Measurements from ENCODE around the gene PTRHD1. TPM values are rescaled to one million over a fixed set of nuclear protein-coding genes. Genes with fewer than 3 reads are reported as not detected.

The PTRHD1 gene
- total RNA-seq, 2 donors from 2014 or later, result 37.2 to 38.2 TPM

DNA sequence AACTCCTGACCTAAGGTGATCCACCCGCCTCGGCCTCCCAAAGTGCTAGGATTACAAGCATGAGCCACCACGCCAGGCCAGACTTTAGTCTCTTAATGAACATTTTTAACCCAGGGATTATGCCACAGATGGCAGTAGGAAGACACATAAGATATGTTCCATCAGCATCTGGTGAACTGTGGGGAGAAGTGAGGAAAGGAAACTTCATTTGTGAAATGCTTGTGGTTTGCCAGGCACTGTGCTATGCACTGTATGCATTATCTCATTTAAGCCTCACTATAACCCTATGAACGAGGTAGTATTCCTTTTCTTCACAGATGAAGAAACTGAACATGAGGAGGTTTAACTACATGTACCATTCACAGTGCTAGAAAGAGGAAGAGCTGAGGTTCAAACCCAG lies 29.3 kb downstream of the PTRHD1 start:
- Histone ChIP-seq H3K9ac (ENCODE audit: extremely low read depth, low read length, poor library complexity, severe bottlenecking) (no peak overlapping the region), H3K27ac (ENCODE audit: low read depth, low read length) (no peak overlapping the region), H3K36me3 (ENCODE audit: control insufficient read depth, insufficient read depth, low read length) (peaks cover 24% of the 10 kb centered on the region), H3K9me3 (ENCODE audit: control insufficient read depth, low read length) (no peaks in the 10 kb centered on the region), H3K27me3 (ENCODE audit: control insufficient read depth, insufficient read depth, low read length, poor library complexity, severe bottlenecking) (no peaks in the 10 kb centered on the region), H3K4me3 (ENCODE audit: low read length) (no peak overlapping the region), H3K4me1 (ENCODE audit: control insufficient read depth, insufficient read depth, low read length) (peaks cover 6% of the 10 kb centered on the region)
- WGBS, 2 experiments (ENCODE audit: insufficient coverage in 1 of 2, insufficient read length in 1 of 2), result 95 to 96% methylated on average over 4 of the region's 4 CpGs
- Mint-ChIP-seq H3K27ac (no peak overlapping the region), H3K36me3 (ENCODE audit: low read depth) (peaks cover 30% of the 10 kb centered on the region), H3K27me3 (ENCODE audit: insufficient read depth) (no peaks in the 10 kb centered on the region), H3K4me1 (peaks cover 4% of the 10 kb centered on the region), H3K9me3 (no peaks in the 10 kb centered on the region), H3K4me3 (no peak overlapping the region)
- no peak for DNase-seq
- TF ChIP-seq, protein P1, sequence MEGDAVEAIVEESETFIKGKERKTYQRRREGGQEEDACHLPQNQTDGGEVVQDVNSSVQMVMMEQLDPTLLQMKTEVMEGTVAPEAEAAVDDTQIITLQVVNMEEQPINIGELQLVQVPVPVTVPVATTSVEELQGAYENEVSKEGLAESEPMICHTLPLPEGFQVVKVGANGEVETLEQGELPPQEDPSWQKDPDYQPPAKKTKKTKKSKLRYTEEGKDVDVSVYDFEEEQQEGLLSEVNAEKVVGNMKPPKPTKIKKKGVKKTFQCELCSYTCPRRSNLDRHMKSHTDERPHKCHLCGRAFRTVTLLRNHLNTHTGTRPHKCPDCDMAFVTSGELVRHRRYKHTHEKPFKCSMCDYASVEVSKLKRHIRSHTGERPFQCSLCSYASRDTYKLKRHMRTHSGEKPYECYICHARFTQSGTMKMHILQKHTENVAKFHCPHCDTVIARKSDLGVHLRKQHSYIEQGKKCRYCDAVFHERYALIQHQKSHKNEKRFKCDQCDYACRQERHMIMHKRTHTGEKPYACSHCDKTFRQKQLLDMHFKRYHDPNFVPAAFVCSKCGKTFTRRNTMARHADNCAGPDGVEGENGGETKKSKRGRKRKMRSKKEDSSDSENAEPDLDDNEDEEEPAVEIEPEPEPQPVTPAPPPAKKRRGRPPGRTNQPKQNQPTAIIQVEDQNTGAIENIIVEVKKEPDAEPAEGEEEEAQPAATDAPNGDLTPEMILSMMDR (conservative IDR thresholded peaks at IDR 0.05), result no peak

DNA sequence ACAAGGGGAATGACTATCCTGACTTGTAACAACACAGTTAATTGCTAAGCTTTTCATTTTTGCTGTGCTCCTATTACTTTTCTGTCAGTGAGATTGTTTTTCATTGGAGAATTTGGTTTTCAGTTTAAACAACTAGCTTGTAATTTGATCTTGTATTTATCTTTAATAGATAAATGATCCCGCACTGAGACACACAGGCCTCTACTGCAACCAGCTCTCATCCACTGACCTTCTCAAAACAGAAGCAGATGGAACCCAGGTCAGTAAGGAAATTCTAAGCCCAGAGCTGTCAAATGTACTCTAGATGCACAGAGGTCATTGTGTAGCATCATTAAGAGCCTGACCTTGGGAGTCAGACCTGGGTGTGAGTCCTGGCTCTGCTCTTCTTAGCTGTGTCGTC lies 30.7 kb downstream of the PTRHD1 start:
- no peak for DNase-seq
- Histone ChIP-seq H3K4me1 (ENCODE audit: control insufficient read depth, insufficient read depth, low read length) (peaks cover 6% of the 10 kb centered on the region), H3K27ac (ENCODE audit: low read depth, low read length) (no peak overlapping the region), H3K27me3 (ENCODE audit: control insufficient read depth, insufficient read depth, low read length, poor library complexity, severe bottlenecking) (no peaks in the 10 kb centered on the region), H3K9me3 (ENCODE audit: control insufficient read depth, low read length) (no peaks in the 10 kb centered on the region), H3K9ac (ENCODE audit: extremely low read depth, low read length, poor library complexity, severe bottlenecking) (no peak overlapping the region), H3K4me3 (ENCODE audit: low read length) (no peak overlapping the region), H3K36me3 (ENCODE audit: control insufficient read depth, insufficient read depth, low read length) (peaks cover 20% of the 10 kb centered on the region)
- peaks cover 4% of the 10 kb centered on the region for H3K4me1 Mint-ChIP-seq
- TF ChIP-seq, protein P1 (conservative IDR thresholded peaks at IDR 0.05), result no peak
- 82 to 96% methylated on average over 2 of the region's 2 CpGs for WGBS, 2 experiments (ENCODE audit: insufficient coverage in 1 of 2, insufficient read length in 1 of 2)
- no peaks in the 10 kb centered on the region for H3K27me3 Mint-ChIP-seq (ENCODE audit: insufficient read depth)
- no peak overlapping the region for H3K27ac Mint-ChIP-seq
- no peaks in the 10 kb centered on the region for H3K9me3 Mint-ChIP-seq
- peaks cover 35% of the 10 kb centered on the region for H3K36me3 Mint-ChIP-seq (ENCODE audit: low read depth)
- H3K4me3 Mint-ChIP-seq, result no peak overlapping the region

DNA sequence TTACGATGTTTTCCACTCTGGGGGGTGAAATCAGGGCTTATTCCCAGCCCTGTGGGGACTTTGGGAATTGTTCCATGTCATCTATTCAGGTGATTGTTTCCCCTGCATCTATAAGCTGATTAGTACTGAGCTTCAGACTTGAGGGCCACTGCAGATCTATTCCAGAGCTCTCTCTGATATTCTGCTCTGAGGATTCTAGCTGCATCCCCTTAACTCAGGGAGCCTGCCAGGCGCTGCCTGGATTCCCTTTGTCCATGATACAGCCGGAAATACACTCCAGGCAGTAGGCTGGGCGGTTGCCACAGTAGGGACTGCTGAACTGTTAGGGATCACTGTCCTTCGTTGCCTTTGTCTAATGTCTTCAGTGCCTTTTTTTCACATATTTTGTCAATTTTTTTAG lies 31.3 kb downstream of the PTRHD1 start:
- peaks cover 20% of the 10 kb centered on the region for H3K36me3 ChIP-seq (ENCODE audit: control insufficient read depth, insufficient read depth, low read length)
- H3K9me3 ChIP-seq (ENCODE audit: control insufficient read depth, low read length), result no peaks in the 10 kb centered on the region
- no peak for DNase-seq
- no peaks in the 10 kb centered on the region for H3K9me3 Mint-ChIP-seq
- no peaks in the 10 kb centered on the region for H3K27me3 Mint-ChIP-seq (ENCODE audit: insufficient read depth)
- peaks cover 4% of the 10 kb centered on the region for H3K4me1 Mint-ChIP-seq
- WGBS, 2 experiments (ENCODE audit: insufficient coverage in 1 of 2, insufficient read length in 1 of 2), result 96% methylated on average over 4 to 5 of the region's 5 CpGs
- H3K4me3 ChIP-seq (ENCODE audit: low read length), result no peak overlapping the region
- H3K27ac ChIP-seq (ENCODE audit: low read depth, low read length), result no peak overlapping the region
- H3K4me1 ChIP-seq (ENCODE audit: control insufficient read depth, insufficient read depth, low read length), result peaks cover 6% of the 10 kb centered on the region
- peak overlapping the region; percentile 2 for H3K9ac ChIP-seq (ENCODE audit: extremely low read depth, low read length, poor library complexity, severe bottlenecking)
- H3K4me3 Mint-ChIP-seq, result no peak overlapping the region
- TF ChIP-seq, protein P1 (conservative IDR thresholded peaks at IDR 0.05), result no peak
- H3K27me3 ChIP-seq (ENCODE audit: control insufficient read depth, insufficient read depth, low read length, poor library complexity, severe bottlenecking), result no peaks in the 10 kb centered on the region
- H3K36me3 Mint-ChIP-seq (ENCODE audit: low read depth), result peaks cover 35% of the 10 kb centered on the region
- H3K27ac Mint-ChIP-seq, result no peak overlapping the region
